MG63 (cell line): ENCODE results near the gene NOVA2. TPM values are rescaled to one million over a fixed set of nuclear protein-coding genes. Genes with fewer than 3 reads are reported as not detected.
A peak's percentile ranks its signal among the peaks of the same experiment; 100 is the strongest.

ENCODE experiments used
- DNase-seq: peaks from one replicate; pipeline ENCODE4 v3.0.0-alpha.2; 2020
- H3K27me3 ChIP-seq: fragments of 250-450 bp; sonication (Bioruptor Pico); 2 replicates; pipeline ENCODE4 v1.5.1; 2020; ENCODE audit warnings: mild to moderate bottlenecking, moderate library complexity
- H3K36me3 ChIP-seq: fragments of 250-450 bp; sonication (Bioruptor Pico); 2 replicates; pipeline ENCODE4 v1.5.1; 2020; ENCODE audit warnings: mild to moderate bottlenecking, moderate library complexity
- H3K4me3 ChIP-seq: fragments of 250-450 bp; sonication (Bioruptor Pico); 2 replicates; pipeline ENCODE4 v1.5.1; 2020; ENCODE audit warnings: mild to moderate bottlenecking, moderate library complexity
- H3K9me3 ChIP-seq: fragments of 250-450 bp; sonication (Bioruptor Pico); 2 replicates; pipeline ENCODE4 v1.5.1; 2020; ENCODE audit warnings: mild to moderate bottlenecking, moderate library complexity
- total RNA-seq: library from RNA; depleted of rRNA; stranded (reverse); fragments of >200 nt; shearing (Covaris generic); gene quantifications from 2 replicates; pipeline ENCODE4 v1.2.3, GENCODE V29; 2014; ENCODE audit warnings: low replicate concordance

NOVA2 gene
- total RNA-seq, 1 experiment from 2014 or later: not detected

- peaks cover 35% of the 10 kb centered on the region for H3K27me3 ChIP-seq
- H3K36me3 ChIP-seq: no peaks in the 10 kb centered on the region
- DNase-seq: no peak
- H3K9me3 ChIP-seq: no peaks in the 10 kb centered on the region
- H3K4me3 ChIP-seq: no peak overlapping the region
These were observed 54.9 kb downstream of the NOVA2 start for GRCh38 chr19:45918721-45919120.

GRCh38 chr19:45917421-45918091 is 56.1 kb downstream of the NOVA2 start:
- no peaks in the 10 kb centered on the region for H3K9me3 ChIP-seq
- H3K36me3 ChIP-seq: no peaks in the 10 kb centered on the region
- peaks cover 35% of the 10 kb centered on the region for H3K27me3 ChIP-seq
- DNase-seq: no peak
- no peak overlapping the region for H3K4me3 ChIP-seq

- Histone ChIP-seq H3K9me3 (no peaks in the 10 kb centered on the region), H3K36me3 (no peaks in the 10 kb centered on the region), H3K4me3 (no peak within 1 kb of the TSS), H3K27me3 (peaks cover 21% of the 10 kb centered on the region)
- peak; percentile 48 for DNase-seq
These were observed 59.5 kb downstream of the NOVA2 start, which contains the start of gene NANOS2 for GRCh38 chr19:45913874-45914830. NANOS2 (minus strand) TSS chr19:45914778; CDS start chr19:45914693, 85 bp downstream.

- H3K27me3 ChIP-seq: peaks cover under 1% of the 10 kb centered on the region; the same call in 1 of the 2 replicates
- no peak for DNase-seq
- H3K9me3 ChIP-seq: no peaks in the 10 kb centered on the region
- no peaks in the 10 kb centered on the region for H3K36me3 ChIP-seq
- H3K4me3 ChIP-seq: no peak overlapping the region
These were observed 62.4 kb downstream of the NOVA2 start for GRCh38 chr19:45911291-45911690.

DNA sequence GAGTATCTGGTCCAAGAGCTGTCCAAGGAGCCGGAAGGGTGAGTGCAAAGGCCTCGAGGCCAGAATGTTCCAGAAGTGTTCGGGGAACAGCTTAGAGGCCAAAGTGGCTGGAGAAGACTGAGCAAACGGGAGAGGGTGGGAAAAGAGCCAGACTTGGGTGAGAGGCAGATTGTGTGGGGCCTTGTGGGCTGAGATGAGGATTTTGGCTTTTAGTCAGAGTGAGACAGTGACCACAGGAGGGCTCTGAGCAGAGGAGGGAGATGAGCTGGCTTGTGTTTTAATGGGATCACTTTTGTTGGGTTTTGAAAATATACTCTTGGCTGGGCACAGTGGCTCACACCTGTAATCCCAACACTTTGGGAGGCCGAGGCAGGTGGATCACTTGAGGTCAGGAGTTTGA is 64.7 kb downstream of the NOVA2 start:
- Histone ChIP-seq H3K9me3 (no peaks in the 10 kb centered on the region), H3K4me3 (no peak overlapping the region), H3K36me3 (no peaks in the 10 kb centered on the region), H3K27me3 (no peaks in the 10 kb centered on the region)
- DNase-seq: no peak

DNA sequence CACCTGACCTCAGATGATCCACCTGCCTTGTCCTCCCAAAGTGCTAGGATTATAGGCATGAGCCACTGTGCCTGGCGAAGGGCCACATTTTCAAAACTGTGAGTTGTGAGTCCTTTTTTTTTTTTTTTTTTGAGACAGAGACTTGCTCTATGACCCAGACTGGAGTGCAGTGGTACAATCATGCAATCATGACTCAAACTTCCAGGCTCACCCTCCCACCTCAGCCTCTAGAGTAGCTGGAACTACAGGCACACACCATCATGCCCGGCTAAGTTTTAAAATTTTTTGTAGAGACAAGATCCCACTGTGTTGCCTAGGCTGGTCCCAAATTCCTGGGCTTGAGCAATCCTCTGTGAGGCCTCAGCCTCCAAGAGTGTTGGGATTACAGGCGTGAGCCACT is 67.4 kb downstream of the NOVA2 start:
- peak; percentile 18 for DNase-seq
- Histone ChIP-seq H3K27me3 (no peaks in the 10 kb centered on the region), H3K36me3 (no peaks in the 10 kb centered on the region), H3K4me3 (no peak overlapping the region), H3K9me3 (no peaks in the 10 kb centered on the region)

- Histone ChIP-seq H3K4me3 (no peak overlapping the region), H3K27me3 (no peaks in the 10 kb centered on the region), H3K9me3 (no peaks in the 10 kb centered on the region), H3K36me3 (peaks cover 8% of the 10 kb centered on the region)
- no peak for DNase-seq
These were observed 68.7 kb downstream of the NOVA2 start for GRCh38 chr19:45905011-45905410.

GRCh38 chr19:45902651-45903625 is 70.7 kb downstream of the NOVA2 start:
- Histone ChIP-seq H3K36me3 (peaks cover 25% of the 10 kb centered on the region), H3K27me3 (no peaks in the 10 kb centered on the region), H3K9me3 (no peaks in the 10 kb centered on the region), H3K4me3 (peak overlapping the region; percentile 68)
- peak; percentile 97 for DNase-seq

- Histone ChIP-seq H3K27me3 (no peaks in the 10 kb centered on the region), H3K4me3 (peak within 1 kb of the TSS; percentile 68), H3K9me3 (no peaks in the 10 kb centered on the region), H3K36me3 (peaks cover 30% of the 10 kb centered on the region)
- no peak for DNase-seq
These were observed 71.6 kb downstream of the NOVA2 start, which contains the start of gene MYPOP for GRCh38 chr19:45901912-45902650. MYPOP (minus strand) TSS chr19:45902613; CDS start chr19:45901773, 840 bp downstream.

GRCh38 chr19:45901432-45901911 is 72.2 kb downstream of the NOVA2 start:
- Histone ChIP-seq H3K36me3 (peaks cover 33% of the 10 kb centered on the region), H3K9me3 (no peaks in the 10 kb centered on the region), H3K27me3 (no peaks in the 10 kb centered on the region), H3K4me3 (peak overlapping the region; percentile 68)
- DNase-seq: peak; percentile 22

GRCh38 chr19:45900738-45901431 is 72.8 kb downstream of the NOVA2 start:
- peaks cover 33% of the 10 kb centered on the region for H3K36me3 ChIP-seq
- peak overlapping the region; percentile 68 for H3K4me3 ChIP-seq
- no peak for DNase-seq
- H3K9me3 ChIP-seq: no peaks in the 10 kb centered on the region
- H3K27me3 ChIP-seq: no peaks in the 10 kb centered on the region

- Histone ChIP-seq H3K4me3 (no peak overlapping the region), H3K9me3 (no peaks in the 10 kb centered on the region), H3K27me3 (no peaks in the 10 kb centered on the region), H3K36me3 (peaks cover 35% of the 10 kb centered on the region)
- DNase-seq: no peak
These were observed 73.6 kb downstream of the NOVA2 start for GRCh38 chr19:45899919-45900589.

DNA sequence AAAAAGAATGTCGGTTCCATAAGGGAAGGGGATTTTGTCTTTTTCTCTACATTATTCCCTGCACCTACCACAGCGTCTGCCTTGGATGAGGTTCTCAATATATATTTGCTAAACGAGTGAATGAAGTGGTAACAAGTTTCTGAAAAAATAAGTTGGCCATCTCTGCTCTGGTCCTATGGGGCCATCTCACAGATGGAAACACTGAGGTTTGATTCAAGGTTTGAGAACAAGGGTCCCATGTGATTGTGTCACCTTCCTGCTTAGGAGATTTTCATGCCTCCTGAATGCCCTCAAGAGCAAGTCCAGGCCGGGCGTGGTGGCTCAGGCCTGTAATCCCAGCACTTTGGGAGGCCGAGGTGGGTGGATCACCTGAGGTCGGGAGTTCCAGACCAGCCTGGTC is 74.4 kb downstream of the NOVA2 start:
- Histone ChIP-seq H3K4me3 (no peak overlapping the region), H3K9me3 (no peaks in the 10 kb centered on the region), H3K27me3 (no peaks in the 10 kb centered on the region), H3K36me3 (peaks cover 35% of the 10 kb centered on the region)
- no peak for DNase-seq

GRCh38 chr19:45897261-45897812 is 76.3 kb downstream of the NOVA2 start:
- H3K4me3 ChIP-seq: no peak overlapping the region
- H3K9me3 ChIP-seq: no peaks in the 10 kb centered on the region
- H3K36me3 ChIP-seq: peaks cover 35% of the 10 kb centered on the region
- no peak for DNase-seq
- no peaks in the 10 kb centered on the region for H3K27me3 ChIP-seq
